GM12878 (cell line): ENCODE data around the gene RPL31.

Experiments
- CBX5 ChIP-seq: sonication (generic); IDR thresholded peaks from 2 replicates; pipeline ENCODE4 v1.6.1; 2016; ENCODE audit warnings: low read depth, moderate library complexity, mild to moderate bottlenecking, inconsistent platforms
- CEBPB ChIP-seq, 2 experiments: fragments of 150-350 bp in 1 of 2; IDR thresholded peaks; 2 replicates each; pipeline ENCODE4 v1.6.1; 2012 to 2014; ENCODE audit warnings: low read depth in 2 of 2, low read length in 2 of 2, borderline replicate concordance in 1 of 2, inconsistent platforms in 1 of 2
- CHD4 ChIP-seq: fragments of 200-600 bp; sonication (generic); IDR thresholded peaks from 2 replicates; pipeline ENCODE4 v1.6.1; 2016; ENCODE audit warnings: mild to moderate bottlenecking
- CREM ChIP-seq: IDR thresholded peaks from 2 replicates; pipeline ENCODE4 v1.6.1; 2014; ENCODE audit warnings: antibody characterized with exemption, low read depth
- HSF1 ChIP-seq: fragments of 150-350 bp; IDR thresholded peaks from 2 replicates; pipeline ENCODE4 v1.6.1; 2014; ENCODE audit warnings: mild to moderate bottlenecking, low read depth, low read length
- SPI1 ChIP-seq: IDR thresholded peaks from 2 replicates; pipeline ENCODE4 v1.6.1; 2011; ENCODE audit warnings: low read depth, mild to moderate bottlenecking, low read length, moderate library complexity, borderline replicate concordance; ENCODE audit not compliant: insufficient read depth
- SREBF2 ChIP-seq: IDR thresholded peaks from 2 replicates; pipeline ENCODE4 v1.6.1; 2012; ENCODE audit warnings: mild to moderate bottlenecking, low read length
- ZBED1 ChIP-seq: IDR thresholded peaks from 2 replicates; pipeline ENCODE4 v1.6.1; 2016; ENCODE audit warnings: borderline replicate concordance
- TF ChIP-seq, protein P1 (sequence below), 3 experiments: IDR thresholded peaks in 2 of 3; conservative IDR thresholded peaks in 1 of 3; 2 replicates each; pipeline ENCODE4 v1.5.1; 2011; ENCODE audit warnings: low read depth in 3 of 3, low read length in 3 of 3, mild to moderate bottlenecking in 3 of 3, control low read depth in 2 of 3, moderate library complexity in 2 of 3, inconsistent platforms in 1 of 3, mixed read lengths in 1 of 3; ENCODE audit not compliant: control insufficient read depth in 2 of 3, insufficient read depth in 1 of 3; ENCODE audit errors: extremely low read depth in 1 of 3

DNA sequence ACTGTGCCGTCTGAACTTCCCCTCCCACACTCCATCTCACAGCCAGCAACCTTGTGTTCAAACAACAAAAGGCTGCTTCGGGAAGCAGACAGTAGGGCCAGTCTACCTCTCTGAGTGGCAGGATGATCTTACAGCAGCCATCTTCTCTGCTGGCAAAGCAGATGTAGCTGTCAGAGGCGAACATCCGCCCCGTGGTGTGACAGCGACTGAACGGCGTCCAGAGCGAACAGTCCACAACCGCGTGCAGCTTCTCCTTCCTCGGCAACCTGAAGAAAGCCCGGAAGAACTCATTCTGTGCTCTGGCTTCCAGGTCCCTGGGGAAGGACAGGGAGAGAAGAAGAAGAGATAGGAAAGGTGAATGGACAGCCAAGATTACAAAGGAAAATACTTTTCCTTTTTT is 38.0 kb downstream of the RPL31 start:
- no peak for TF ChIP-seq HSF1
- TF ChIP-seq CBX5 = no peak
- no peak for TF ChIP-seq SREBF2
- TF ChIP-seq CHD4 = no peak
- TF ChIP-seq CEBPB (IDR thresholded peaks at IDR 0.05; ENCODE audit: borderline replicate concordance in 1 of 2, low read depth in 2 of 2, low read length in 2 of 2) = no peak
- no peak for TF ChIP-seq ZBED1
- TF ChIP-seq SPI1 = no peak
- no peak for TF ChIP-seq CREM
- TF ChIP-seq, protein P1, sequence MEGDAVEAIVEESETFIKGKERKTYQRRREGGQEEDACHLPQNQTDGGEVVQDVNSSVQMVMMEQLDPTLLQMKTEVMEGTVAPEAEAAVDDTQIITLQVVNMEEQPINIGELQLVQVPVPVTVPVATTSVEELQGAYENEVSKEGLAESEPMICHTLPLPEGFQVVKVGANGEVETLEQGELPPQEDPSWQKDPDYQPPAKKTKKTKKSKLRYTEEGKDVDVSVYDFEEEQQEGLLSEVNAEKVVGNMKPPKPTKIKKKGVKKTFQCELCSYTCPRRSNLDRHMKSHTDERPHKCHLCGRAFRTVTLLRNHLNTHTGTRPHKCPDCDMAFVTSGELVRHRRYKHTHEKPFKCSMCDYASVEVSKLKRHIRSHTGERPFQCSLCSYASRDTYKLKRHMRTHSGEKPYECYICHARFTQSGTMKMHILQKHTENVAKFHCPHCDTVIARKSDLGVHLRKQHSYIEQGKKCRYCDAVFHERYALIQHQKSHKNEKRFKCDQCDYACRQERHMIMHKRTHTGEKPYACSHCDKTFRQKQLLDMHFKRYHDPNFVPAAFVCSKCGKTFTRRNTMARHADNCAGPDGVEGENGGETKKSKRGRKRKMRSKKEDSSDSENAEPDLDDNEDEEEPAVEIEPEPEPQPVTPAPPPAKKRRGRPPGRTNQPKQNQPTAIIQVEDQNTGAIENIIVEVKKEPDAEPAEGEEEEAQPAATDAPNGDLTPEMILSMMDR (IDR thresholded peaks at IDR 0.05 in 2 of 3, conservative IDR thresholded peaks at IDR 0.05 in 1 of 3; ENCODE audit: control insufficient read depth in 2 of 3, extremely low read depth in 1 of 3, insufficient read depth in 1 of 3, low read depth in 3 of 3, low read length in 3 of 3) = no peak
